HCT116 (cell line): ENCODE measurements around the gene ITGAE. TPM values are rescaled to one million over a fixed set of nuclear protein-coding genes. Genes with fewer than 3 reads are reported as not detected.
A peak's percentile ranks its signal among the peaks of the same experiment; 100 is the strongest.

Experiments
- ATAC-seq: fragments of 200-7000 bp; cut with Tn5 transposase; 2 replicates; pipeline ENCODE4 v1.9.1; 2020; ENCODE audit warnings: mild to moderate bottlenecking, moderate library complexity
- BruUV-seq: library from RNA; stranded (reverse); fragments of 400-500 nt; replicated peaks from 2 replicates; lab custom pipeline; 2021; lab: Mats Ljungman, UMichigan
- CTCF ChIA-PET: fragments of 300-600 bp; sonication (Branson Sonifier 250); formaldehyde crosslinking; loops from one replicate; lab custom pipeline; 2021; ENCODE audit warnings: antibody characterized with exemption; lab: Charles Lee
- POLR2A ChIA-PET: fragments of 300-600, 350-600 bp; sonication (Branson Sonifier 250); formaldehyde crosslinking; loops from one replicate; lab custom pipeline; 2021; ENCODE audit warnings: antibody characterized with exemption; lab: Charles Lee
- RAD21 ChIA-PET, 2 experiments: fragments of 300-600 bp; sonication (Branson Sonifier 250); formaldehyde crosslinking; loops; one replicate each; lab custom pipeline; 2023; ENCODE audit warnings: low total read pairs in 2 of 2; ENCODE audit not compliant: uncharacterized antibody in 2 of 2, unreplicated experiment in 2 of 2, low non-redundant PET in 1 of 2; lab: Charles Lee
- DNase-seq: peaks from one replicate; pipeline ENCODE4 v3.0.0-alpha.2; 2010; ENCODE audit warnings: low read depth, low spot score
- H2AFZ ChIP-seq: fragments of 200-600 bp; shearing (Covaris generic), sonication (generic); 2 replicates; pipeline ENCODE4 v1.6.1; 2017; ENCODE audit warnings: low read depth, mixed run types, mixed read lengths, antibody characterized with exemption, low read length; ENCODE audit not compliant: poor library complexity, severe bottlenecking
- H3K27ac ChIP-seq: 2 replicates; pipeline ENCODE4 v1.5.1; 2012; ENCODE audit warnings: low read depth, low read length
- H3K27me3 ChIP-seq: fragments of 200-600 bp; sonication (generic); 2 replicates; pipeline ENCODE4 v1.6.1; 2016; ENCODE audit warnings: mixed run types, low read length, mixed read lengths; ENCODE audit not compliant: insufficient read depth
- H3K36me3 ChIP-seq, 2 experiments: fragments of 200-500 bp in 1 of 2; fragments of 200-600 bp in 1 of 2; sonication (Bioruptor generic) in 1 of 2; sonication (generic) in 1 of 2; 2 replicates each; pipeline versions ENCODE4 v1.5.1 to v1.6.1; 2014 to 2016; ENCODE audit warnings: low read length in 2 of 2, inconsistent platforms in 1 of 2, mixed read lengths in 1 of 2, mixed run types in 1 of 2; ENCODE audit not compliant: insufficient read depth in 2 of 2, control insufficient read depth in 1 of 2
- H3K4me1 ChIP-seq, 2 experiments: fragments of 200-600 bp in 1 of 2; sonication (generic) in 1 of 2; 2 replicates each; pipeline versions ENCODE4 v1.5.1 to v1.6.1; 2012 to 2017; ENCODE audit warnings: low read length in 2 of 2, inconsistent platforms in 1 of 2, mild to moderate bottlenecking in 1 of 2, mixed read lengths in 1 of 2, mixed run types in 1 of 2, moderate library complexity in 1 of 2; ENCODE audit not compliant: insufficient read depth in 2 of 2, control insufficient read depth in 1 of 2
- H3K4me2 ChIP-seq: fragments of 200-600 bp; sonication (generic); 2 replicates; pipeline ENCODE4 v1.6.1; 2017; ENCODE audit warnings: mixed run types, low read length, mixed read lengths
- H3K4me3 ChIP-seq, 2 experiments: fragments of 200-600 bp in 1 of 2; sonication (generic) in 1 of 2; replicated peaks in 1 of 2; 2 replicates each; pipeline ENCODE4 v1.5.1; 2011 to 2016; ENCODE audit warnings: low read length in 2 of 2, control low read depth in 1 of 2, low read depth in 1 of 2, mild to moderate bottlenecking in 1 of 2, mixed read lengths in 1 of 2, mixed run types in 1 of 2
- H3K79me2 ChIP-seq: fragments of 200-600 bp; sonication (generic); 2 replicates; pipeline ENCODE4 v1.6.1; 2017; ENCODE audit warnings: mild to moderate bottlenecking, mixed run types, low read length, moderate library complexity, mixed read lengths; ENCODE audit not compliant: insufficient read depth
- H3K9ac ChIP-seq: fragments of 200-600 bp; sonication (generic); 2 replicates; pipeline ENCODE4 v1.6.1; 2016; ENCODE audit warnings: low read length, mixed read lengths
- H3K9me2 ChIP-seq: fragments of 200-600 bp; sonication (generic), shearing (Covaris generic); 2 replicates; pipeline ENCODE4 v1.6.1; 2017; ENCODE audit warnings: mixed run types, mild to moderate bottlenecking, moderate library complexity; ENCODE audit not compliant: insufficient read depth
- H3K9me3 ChIP-seq, 2 experiments: fragments of 200-500 bp in 1 of 2; fragments of 200-600 bp in 1 of 2; sonication (Bioruptor generic) in 1 of 2; sonication (generic) in 1 of 2; 2 replicates each; pipeline ENCODE4 v1.6.1; 2014 to 2017; ENCODE audit warnings: low read length in 2 of 2, mixed read lengths in 2 of 2, inconsistent platforms in 1 of 2, low read depth in 1 of 2, mild to moderate bottlenecking in 1 of 2, mixed run types in 1 of 2, moderate library complexity in 1 of 2; ENCODE audit not compliant: control insufficient read depth in 1 of 2, insufficient read depth in 1 of 2
- H4K20me1 ChIP-seq: fragments of 200-600 bp; sonication (generic), shearing (Covaris generic); 2 replicates; pipeline ENCODE4 v1.6.1; 2017; ENCODE audit warnings: mixed run types, mild to moderate bottlenecking, moderate library complexity; ENCODE audit not compliant: insufficient read depth
- CBX3 ChIP-seq: IDR thresholded peaks from 2 replicates; pipeline ENCODE4 v1.6.1; 2012; ENCODE audit warnings: low read depth
- CTCF ChIP-seq, 3 experiments: fragments of 200-600 bp in 1 of 3; sonication (generic) in 1 of 3; IDR thresholded peaks in 2 of 3; conservative IDR thresholded peaks in 1 of 3; 2 replicates each; pipeline ENCODE4 v1.5.1; 2012 to 2017; ENCODE audit warnings: low read depth in 2 of 3, low read length in 2 of 3, antibody characterized with exemption in 1 of 3, borderline replicate concordance in 1 of 3, control low read depth in 1 of 3, mild to moderate bottlenecking in 1 of 3, mixed read lengths in 1 of 3, mixed run types in 1 of 3, moderate library complexity in 1 of 3; ENCODE audit not compliant: insufficient read depth in 1 of 3
- EGR1 ChIP-seq: IDR thresholded peaks from 2 replicates; pipeline ENCODE4 v1.6.1; 2012; ENCODE audit warnings: low read depth
- FOSL1 ChIP-seq: IDR thresholded peaks from 2 replicates; pipeline ENCODE4 v1.6.1; 2012; ENCODE audit warnings: low read depth
- RAD21 ChIP-seq: IDR thresholded peaks from 2 replicates; pipeline ENCODE4 v1.6.1; 2012; ENCODE audit warnings: low read depth, mild to moderate bottlenecking
- SIN3A ChIP-seq: IDR thresholded peaks from 2 replicates; pipeline ENCODE4 v1.6.1; 2012; ENCODE audit warnings: low read depth
- TCF7L2 ChIP-seq: IDR thresholded peaks from 2 replicates; pipeline ENCODE4 v1.7.0; 2011; ENCODE audit warnings: borderline replicate concordance, inconsistent platforms; ENCODE audit not compliant: insufficient read depth, insufficient read length; ENCODE audit errors: extremely low read depth
- ZFX ChIP-seq: fragments of 450-650 bp; IDR thresholded peaks from 2 replicates; pipeline ENCODE4 v1.6.1; 2017
- intact Hi-C: fragments of 100-400 bp; cut with micrococcal nuclease; formaldehyde crosslinking; loops from 2 replicates; pipeline ENCODE4 v1.10.0; 2022
- total RNA-seq: library from RNA; stranded (reverse); gene quantifications from one replicate; pipeline ENCODE4 v1.2.1, GENCODE V29; 2021; ENCODE audit not compliant: unreplicated experiment

The ITGAE gene
- total RNA-seq, 1 experiment from 2014 or later = 19.9 TPM

- H3K4me3 ChIP-seq = no peak overlapping the region
- intact Hi-C loops = loop anchor here (2.0 kb wide), 1 partner anchor 144 kb away; no protein-coding TSS in a partner anchor
- no TSS peak for BruUV-seq
- no peaks in the 10 kb centered on the region for H3K27me3 ChIP-seq
- peak overlapping the region; percentile 37 for H3K4me2 ChIP-seq
- H3K27ac ChIP-seq = no peak overlapping the region
- ATAC-seq = peak; percentile 90
- H2AFZ ChIP-seq = no peak overlapping the region
- no peaks in the 10 kb centered on the region for H3K9me3 ChIP-seq
- no peaks in the 10 kb centered on the region for H3K36me3 ChIP-seq
- DNase-seq = peak; percentile 53
- TF ChIP-seq RAD21 (peak; percentile 68), SIN3A (no peak), FOSL1 (no peak), CTCF (IDR thresholded peaks at IDR 0.05 in 2 of 3, conservative IDR thresholded peaks at IDR 0.05 in 1 of 3; ENCODE audit: borderline replicate concordance in 1 of 3, insufficient read depth in 1 of 3, low read depth in 2 of 3, low read length in 2 of 3) (peak; percentile 93 to 98 (median 97)), TCF7L2 (no peak), ZFX (no peak), EGR1 (no peak), CBX3 (no peak)
- no peak overlapping the region for H3K9ac ChIP-seq
- ChIA-PET POLR2A (no interaction called here), RAD21 (interaction anchor here in 1 of 2 experiments (0.9 kb wide), 1 partner anchor 41 kb away, joined by 3 read pairs; the partner anchor contains the start of gene HASPIN), CTCF (interaction anchor here (0.6 to 1.8 kb wide), 9 partner anchors 9 to 144 kb away, joined by 3 to 11 read pairs (median 6); partner anchors contain the start of genes CTNS, EMC6, HASPIN and P2RX5)
- no peaks in the 10 kb centered on the region for H3K9me2 ChIP-seq
- no peaks in the 10 kb centered on the region for H3K79me2 ChIP-seq
- peaks cover 0 to 10% of the 10 kb centered on the region in 2 experiments; a peak in 3 of 4 replicates for H3K4me1 ChIP-seq
- no peaks in the 10 kb centered on the region for H4K20me1 ChIP-seq
These were observed 117.9 kb downstream of the ITGAE start for GRCh38 chr17:3683054-3683511.
